Mammary epithelial cell (primary cell): Measurements from ENCODE around the gene NME7.

Experiments
- CTCF ChIP-seq, 2 donors: IDR thresholded peaks in 1 of 2; conservative IDR thresholded peaks in 1 of 2; 2 replicates each; pipeline ENCODE4 v1.5.1; 2011 to 2012; ENCODE audit warnings: inconsistent platforms in 2 of 2, low read length in 2 of 2, mild to moderate bottlenecking in 2 of 2, control low read depth in 1 of 2, low read depth in 1 of 2; ENCODE audit not compliant: insufficient read depth in 1 of 2; ENCODE audit errors: extremely low read depth in 1 of 2
- EZH2 ChIP-seq: IDR thresholded peaks from 2 replicates; pipeline ENCODE4 v1.6.1; 2012; ENCODE audit warnings: low read length, inconsistent platforms, borderline replicate concordance

GRCh38 chr1:169202791-169203665 lies 164.6 kb downstream of the NME7 start:
- TF ChIP-seq CTCF (conservative IDR thresholded peaks at IDR 0.05 in 1 of 2, IDR thresholded peaks at IDR 0.05 in 1 of 2; ENCODE audit: extremely low read depth in 1 of 2, insufficient read depth in 1 of 2, low read depth in 1 of 2, low read length in 2 of 2): no peak
- TF ChIP-seq EZH2: no peak
